GM21737 (cell line): ENCODE data around the gene RPAP3.

Experiments used
- ATAC-seq: cut with Tn5 transposase; IDR thresholded peaks from one replicate; pipeline ENCODE4 v1.9.1; 2021; ENCODE audit warnings: mild to moderate bottlenecking, moderate library complexity; ENCODE audit not compliant: unreplicated experiment

Gene RPAP3

DNA sequence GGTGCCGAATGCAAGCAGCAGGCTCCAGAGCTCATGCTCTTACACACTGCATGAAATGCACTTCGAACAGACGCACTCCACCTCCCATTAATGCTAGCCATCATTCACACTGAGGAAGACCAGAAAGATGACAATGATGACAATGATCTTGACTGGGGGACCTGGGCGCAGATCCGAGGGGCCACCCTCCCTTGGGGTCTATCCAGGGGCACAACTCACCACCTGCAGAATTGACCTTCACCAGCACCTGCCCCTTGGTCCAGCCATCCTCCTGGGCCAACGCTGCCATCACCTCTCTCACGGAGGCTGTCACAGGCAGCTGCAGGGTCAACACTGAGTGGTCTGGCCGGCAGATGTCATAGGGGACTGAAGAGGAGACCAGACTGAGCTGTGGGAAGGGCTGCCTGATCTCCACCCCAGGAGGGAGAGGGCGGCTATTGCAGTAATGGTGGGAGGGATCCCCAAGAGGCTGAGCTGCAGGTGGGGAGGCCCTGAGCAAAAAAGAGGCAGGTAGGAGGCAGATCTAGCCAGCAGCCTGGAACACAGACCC lies 37.6 kb upstream of the RPAP3 start:
- no peak for ATAC-seq

DNA sequence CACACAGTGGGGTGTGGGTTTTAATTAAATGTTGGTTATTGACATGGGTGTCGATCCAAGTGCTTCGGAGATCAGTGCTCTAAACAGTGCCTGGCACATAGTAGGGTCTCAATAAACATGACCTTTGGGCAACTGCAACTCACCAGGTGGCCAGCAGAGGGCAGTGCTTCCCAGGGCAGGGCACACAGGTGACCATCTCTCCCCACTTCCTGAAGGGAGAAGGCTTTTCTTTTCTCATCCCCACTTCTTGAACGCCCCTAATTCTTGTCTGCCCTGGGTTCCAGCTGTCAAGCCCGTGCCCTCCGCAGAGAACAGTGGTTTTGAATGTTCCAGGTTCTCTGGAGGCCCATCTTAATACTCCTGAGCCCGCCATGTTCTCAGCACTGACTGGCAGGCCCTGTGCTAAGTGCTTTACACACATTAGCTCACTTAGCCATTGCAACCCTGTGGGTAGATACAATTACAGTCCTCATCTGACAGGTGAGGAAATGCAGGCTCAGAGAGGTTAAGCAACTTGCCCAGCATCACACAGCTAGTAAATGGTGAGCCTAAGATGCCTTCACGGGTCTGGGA lies 36.5 kb upstream of the RPAP3 start:
- ATAC-seq = no peak

- no peak for ATAC-seq
These were observed 35.5 kb upstream of the RPAP3 start for GRCh38 chr12:47741340-47741703.

DNA sequence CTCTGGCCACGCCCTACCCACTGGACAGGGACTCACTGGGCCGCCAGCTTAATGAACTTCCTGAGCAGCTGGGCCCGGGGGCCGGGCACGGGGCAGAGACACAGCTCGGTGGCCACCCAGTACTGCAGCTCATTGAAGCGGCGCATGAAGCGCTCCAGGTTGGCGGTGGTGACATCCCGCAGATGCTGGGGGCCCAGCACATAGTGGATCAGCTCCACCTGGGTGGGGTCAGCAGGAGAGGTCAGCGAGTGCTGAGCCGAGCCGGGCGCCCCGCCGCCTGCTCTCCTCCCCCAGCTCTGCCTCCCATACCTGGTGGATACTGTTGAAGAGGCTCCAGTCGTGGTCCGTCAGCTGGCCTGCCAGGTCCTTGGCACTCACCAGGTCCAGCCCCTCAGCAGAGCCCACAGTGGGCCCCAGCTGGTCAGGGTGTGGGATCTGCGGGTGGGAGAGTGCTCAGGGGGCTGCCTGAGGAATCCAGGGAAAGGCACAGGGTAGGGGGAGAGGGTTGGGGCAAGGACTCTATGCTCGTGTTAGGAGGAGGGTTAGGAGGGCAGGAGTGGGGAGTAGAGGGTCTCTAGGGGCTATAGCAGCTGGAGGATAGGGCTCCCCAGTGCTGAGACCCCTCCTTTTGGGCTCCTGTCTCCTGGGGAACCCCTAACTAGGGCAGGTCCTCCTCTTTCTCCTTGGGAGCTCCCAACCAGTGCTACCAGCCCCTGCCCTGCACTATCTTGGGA lies 34.9 kb upstream of the RPAP3 start:
- peak; percentile 42 for ATAC-seq

DNA sequence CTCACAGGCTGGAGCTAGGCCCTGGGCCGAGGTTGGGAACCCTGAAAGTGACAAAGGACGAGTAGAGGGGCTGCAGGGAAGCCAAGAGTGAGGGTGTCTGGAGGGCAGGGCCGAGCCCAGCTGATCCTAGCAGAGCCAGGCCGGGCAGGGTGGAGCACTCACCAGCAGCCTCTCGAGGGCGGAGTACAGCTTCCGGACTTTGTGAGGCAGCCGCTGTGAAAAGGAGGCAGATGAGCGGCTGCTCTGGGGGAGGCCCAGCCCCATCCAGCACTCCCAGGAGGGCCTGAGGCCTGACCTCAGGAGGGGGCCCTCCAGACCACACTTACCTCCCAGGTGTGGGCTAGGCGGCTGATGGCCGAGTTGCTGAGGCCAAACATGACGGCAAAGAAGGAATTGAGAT lies 34.1 kb upstream of the RPAP3 start:
- peak; percentile 60 for ATAC-seq

DNA sequence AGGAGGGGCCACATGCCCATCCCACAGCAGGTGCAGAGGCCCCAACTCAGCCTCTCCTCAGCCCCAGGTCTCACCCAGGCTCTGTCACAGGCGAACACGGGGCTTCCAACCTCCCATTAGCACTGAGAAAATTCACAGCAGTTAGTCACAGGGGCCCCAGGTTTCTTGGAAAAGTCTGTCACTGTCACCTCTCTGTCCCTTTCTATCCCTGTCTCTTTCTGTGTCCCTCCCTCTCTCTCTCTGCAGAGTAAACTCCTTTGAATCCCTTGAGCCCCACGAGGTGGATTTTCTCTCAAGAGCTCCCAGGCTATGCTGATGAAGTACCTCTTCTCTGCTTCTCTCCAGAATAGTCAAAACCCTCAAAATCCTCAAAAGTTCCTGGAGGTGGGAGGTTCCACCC lies 33.5 kb upstream of the RPAP3 start:
- no peak for ATAC-seq

DNA sequence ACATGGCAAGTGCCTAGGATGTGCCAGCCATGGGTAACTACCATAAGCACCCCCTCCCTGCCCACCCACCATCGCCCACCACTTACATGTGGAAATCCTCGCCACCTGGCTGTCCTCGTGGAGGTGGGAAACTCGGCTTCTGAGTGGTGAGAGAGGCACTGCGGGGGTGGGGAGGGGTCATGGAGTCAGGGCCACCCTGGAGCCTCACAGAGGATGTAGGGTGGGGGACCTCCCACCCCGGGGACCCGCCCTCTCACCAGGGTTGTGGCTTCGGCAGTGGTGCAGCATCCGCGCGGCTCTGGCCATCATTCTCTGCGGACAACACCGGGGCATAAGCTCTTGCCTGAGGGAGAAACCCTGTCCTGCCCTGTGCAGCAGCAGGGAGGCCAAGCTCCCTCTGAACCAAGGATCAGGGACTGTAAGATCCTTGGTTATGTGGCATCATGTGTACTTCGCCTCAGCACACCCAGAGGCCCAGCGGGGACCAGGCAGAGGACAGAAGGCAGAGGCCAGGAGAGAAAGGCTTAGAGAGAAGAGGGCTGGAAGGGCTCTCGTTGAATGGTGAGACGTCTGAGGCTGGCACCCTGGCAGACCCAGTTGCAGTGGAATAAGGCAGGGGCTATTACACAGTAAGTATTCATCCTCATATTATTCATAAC lies 32.2 kb upstream of the RPAP3 start:
- ATAC-seq = no peak

DNA sequence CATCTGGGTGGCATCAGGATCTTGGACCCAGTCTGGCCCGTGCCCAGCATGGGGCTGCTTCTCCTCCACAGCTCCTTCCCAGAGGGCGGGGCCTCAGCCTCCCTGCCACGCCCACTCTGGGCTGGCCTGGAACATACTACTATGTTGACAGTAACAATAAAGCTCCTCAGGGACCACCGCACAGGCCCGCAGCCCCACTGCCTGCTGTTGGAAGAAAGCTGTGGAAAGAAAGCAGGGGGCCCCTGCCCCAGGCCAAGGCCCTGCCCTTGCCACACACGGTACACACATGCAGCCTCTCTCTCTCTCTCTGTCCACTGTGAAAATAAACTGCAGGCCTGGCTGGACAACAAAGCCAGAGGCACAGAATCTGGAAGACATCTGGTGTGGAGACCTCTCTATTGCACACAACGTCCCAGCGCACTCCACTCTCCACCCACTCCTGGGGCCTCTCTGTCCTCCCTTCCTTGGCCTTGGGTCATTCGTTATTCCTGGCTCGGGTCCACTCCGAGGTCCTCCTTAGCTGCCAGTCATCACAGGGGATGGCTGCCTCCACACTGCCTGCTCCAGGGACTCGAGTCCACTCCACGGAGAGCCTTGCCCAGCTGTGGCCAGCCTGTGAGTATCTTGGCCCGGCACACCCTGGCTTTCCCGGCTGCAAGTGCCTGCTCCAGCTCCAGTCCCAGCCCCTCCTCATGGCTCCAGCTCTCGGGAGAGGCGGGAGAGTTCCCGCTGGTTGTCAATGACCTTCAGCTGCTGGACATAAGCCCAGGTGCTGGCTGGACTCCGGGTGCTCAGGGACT lies 31.2 kb upstream of the RPAP3 start:
- no peak for ATAC-seq

- ATAC-seq = no peak
These were observed 30.4 kb upstream of the RPAP3 start for GRCh38 chr12:47736216-47736615.

DNA sequence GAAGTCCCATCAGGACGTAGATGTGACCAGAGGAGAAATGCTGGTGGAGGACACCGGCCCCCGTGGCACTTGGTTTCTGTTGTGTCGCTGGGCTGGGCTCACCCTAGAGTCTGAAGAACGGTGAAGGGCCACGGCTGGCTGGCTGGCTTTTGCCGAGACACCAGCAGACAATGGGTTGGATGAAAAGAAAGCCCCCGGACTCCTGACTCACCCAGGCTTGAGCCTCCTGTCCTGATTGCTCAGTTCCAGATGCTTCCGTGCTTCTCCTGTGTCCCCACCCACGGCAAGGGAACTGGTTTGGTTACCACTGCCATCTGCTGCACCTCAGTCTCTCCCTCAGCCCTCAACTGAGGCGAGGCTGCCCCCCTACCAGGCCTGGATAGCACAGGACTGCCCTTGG lies 29.8 kb upstream of the RPAP3 start:
- ATAC-seq = no peak

DNA sequence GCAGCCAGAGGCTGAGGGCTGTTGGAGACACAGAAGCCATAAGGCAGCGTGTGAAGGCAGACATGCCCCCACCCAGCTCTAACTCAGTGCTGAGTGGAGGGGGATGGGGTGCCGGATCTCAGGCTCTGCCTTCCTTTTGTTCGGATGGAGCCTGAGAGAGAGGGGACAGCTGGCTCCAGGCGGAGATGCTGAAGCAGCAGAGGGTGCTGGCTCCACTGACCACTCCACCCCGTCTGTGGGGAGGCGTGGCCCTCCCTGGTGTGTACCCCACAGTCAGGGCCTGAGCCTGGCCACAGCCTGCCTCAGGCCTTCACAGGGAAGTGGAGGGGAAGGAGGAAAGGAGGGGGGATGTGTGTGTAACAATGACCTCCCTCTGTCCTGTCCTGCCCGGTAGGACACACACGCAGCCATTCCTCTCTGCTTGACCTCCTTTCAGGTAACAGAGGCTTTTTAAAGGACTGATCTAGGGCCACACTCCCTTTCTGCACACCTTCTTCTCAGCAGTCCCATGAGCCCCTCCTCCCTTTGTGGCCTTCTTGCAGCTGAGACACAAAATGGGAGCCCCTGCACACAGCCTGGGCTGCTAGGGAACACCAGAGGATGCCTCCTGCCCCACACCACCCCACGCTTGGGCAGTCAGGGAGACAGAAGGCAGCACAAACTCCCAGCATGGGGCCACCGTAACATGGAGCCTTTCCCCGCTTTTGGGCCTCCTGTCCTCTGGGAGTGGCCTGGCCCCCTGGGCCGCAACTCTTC lies 29.1 kb upstream of the RPAP3 start:
- no peak for ATAC-seq

DNA sequence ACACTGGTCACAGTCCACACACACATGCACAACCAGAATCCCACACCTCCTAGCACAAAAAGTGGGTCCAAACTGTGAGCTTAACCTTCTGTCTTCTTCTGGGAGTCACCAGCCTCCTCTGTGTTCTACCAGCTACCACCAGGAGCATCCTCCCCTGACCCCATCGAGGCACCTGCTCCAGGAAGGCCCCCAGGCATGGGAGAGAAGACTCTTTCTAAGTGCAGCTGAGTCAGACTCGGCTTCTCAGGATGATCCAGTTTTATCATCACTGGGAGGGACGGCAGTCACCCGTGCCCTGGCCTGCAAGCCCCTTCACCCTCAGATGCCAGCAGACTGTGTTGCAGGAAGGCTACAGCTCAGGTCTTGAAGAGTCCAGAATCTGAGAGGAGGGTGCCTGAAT lies 27.3 kb upstream of the RPAP3 start:
- ATAC-seq = no peak

DNA sequence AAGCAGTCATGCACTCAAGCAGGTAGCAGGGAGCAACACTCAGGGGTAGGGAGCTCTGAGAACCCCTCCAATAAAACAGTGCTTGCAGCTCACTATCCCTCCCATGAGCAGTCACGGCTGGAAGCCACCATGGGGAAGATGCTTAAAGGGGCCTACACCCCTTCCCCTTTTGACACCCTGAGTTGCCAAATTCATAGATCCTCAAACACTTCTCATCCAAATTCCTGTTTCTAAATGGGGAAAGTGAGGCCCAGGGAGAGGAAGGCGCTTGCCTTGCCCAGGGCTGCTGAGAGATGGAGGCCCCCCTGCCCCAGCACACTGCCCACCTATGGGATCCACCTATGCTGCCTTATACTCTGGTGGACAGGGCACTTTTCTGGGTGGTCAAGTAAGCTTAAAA lies 26.7 kb upstream of the RPAP3 start:
- no peak for ATAC-seq

GRCh38 chr12:47731723-47732122 lies 25.9 kb upstream of the RPAP3 start:
- ATAC-seq = no peak

GRCh38 chr12:47730341-47730744 lies 24.5 kb upstream of the RPAP3 start:
- ATAC-seq = no peak

GRCh38 chr12:47729233-47729632 lies 23.4 kb upstream of the RPAP3 start:
- no peak for ATAC-seq

GRCh38 chr12:47725893-47726292 lies 20.1 kb upstream of the RPAP3 start:
- peak; percentile 77 for ATAC-seq

DNA sequence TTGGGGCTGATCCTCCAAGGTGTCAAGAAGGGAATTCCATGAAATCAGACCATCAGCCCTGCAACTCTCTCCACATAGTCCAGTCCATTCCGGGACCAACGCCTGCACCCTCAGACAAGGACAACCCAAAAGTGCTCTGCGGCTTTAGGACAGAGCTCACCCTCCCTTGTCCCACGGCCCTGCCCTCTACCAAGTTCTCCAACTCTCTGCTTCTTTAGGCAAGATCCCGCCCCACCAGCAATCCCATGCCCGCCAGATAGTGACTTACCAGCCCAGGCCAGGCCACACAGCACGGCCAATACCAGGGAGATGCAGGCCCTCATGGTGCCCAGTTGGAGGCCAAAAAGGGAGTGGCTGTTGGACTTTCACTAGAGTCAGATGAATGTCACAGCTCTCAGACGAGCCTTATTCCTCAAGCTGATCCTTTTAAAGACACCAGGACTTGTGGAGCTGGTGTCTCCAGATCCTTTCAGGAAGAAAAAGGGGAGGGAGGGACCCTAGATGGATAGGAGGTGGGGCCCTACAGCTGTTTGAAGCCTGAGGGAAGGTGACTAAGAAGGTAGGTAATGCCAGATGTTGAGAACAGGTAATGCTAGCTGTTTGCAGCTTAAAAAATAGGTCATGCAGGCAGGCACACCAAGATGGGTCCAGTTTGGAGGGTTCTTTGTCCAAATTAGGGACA lies 19.4 kb upstream of the RPAP3 start, which contains the start of gene ENDOU:
ENDOU (minus strand) TSS at position 400 of the 682 bp plus-strand sequence; CDS start at position 323, 77 bp downstream.
- ATAC-seq = no peak

DNA sequence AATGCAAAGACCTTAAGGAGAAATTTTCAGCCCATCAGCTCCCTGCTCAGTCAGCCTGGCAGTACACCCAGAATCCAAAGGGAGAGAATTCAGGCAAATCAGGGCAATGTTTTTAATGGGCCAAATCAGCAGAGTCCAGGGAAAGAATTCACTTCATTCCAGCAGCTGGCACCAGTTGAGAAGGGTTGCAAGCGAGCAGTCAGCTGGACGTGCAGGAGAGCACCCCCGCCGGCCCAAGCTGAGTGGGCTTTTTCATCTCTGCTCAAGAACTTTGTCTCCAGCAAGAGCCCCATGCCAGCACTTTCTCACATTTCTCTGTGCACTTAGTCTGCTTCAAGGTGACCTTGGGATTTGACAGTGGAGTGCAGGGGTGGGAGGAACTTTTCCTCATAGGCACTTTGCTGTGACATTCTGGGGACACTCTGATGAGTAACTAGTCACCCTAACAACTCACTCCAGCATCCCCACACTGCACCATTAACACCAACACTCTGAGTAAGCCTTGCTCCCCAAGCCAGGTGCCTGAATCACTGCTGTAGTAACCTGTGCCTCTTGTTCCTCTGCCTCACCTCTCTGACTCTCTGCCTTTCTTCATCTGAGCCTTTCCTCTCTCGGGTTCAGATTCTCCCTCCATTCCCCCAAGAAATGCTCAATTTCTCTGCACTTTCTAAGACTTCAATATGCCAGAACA lies 17.3 kb upstream of the RPAP3 start:
- no peak for ATAC-seq
